HPDE6-E6E7 (cell line): ENCODE data around the gene ADCY4.

ENCODE experiments used
- DNase-seq: peaks from one replicate; pipeline ENCODE4 v3.0.0; 2011; ENCODE audit warnings: missing footprints; ENCODE audit errors: extremely low spot score

Gene ADCY4

DNA sequence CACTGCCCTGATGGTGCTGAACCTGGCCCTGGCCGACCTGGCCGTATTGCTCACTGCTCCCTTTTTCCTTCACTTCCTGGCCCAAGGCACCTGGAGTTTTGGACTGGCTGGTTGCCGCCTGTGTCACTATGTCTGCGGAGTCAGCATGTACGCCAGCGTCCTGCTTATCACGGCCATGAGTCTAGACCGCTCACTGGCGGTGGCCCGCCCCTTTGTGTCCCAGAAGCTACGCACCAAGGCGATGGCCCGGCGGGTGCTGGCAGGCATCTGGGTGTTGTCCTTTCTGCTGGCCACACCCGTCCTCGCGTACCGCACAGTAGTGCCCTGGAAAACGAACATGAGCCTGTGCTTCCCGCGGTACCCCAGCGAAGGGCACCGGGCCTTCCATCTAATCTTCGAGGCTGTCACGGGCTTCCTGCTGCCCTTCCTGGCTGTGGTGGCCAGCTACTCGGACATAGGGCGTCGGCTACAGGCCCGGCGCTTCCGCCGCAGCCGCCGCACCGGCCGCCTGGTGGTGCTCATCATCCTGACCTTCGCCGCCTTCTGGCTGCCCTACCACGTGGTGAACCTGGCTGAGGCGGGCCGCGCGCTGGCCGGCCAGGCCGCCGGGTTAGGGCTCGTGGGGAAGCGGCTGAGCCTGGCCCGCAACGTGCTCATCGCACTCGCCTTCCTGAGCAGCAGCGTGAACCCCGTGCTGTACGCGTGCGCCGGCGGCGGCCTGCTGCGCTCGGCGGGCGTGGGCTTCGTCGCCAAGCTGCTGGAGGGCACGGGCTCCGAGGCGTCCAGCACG lies 18.9 kb downstream of the ADCY4 start:
- DNase-seq, result no peak

DNA sequence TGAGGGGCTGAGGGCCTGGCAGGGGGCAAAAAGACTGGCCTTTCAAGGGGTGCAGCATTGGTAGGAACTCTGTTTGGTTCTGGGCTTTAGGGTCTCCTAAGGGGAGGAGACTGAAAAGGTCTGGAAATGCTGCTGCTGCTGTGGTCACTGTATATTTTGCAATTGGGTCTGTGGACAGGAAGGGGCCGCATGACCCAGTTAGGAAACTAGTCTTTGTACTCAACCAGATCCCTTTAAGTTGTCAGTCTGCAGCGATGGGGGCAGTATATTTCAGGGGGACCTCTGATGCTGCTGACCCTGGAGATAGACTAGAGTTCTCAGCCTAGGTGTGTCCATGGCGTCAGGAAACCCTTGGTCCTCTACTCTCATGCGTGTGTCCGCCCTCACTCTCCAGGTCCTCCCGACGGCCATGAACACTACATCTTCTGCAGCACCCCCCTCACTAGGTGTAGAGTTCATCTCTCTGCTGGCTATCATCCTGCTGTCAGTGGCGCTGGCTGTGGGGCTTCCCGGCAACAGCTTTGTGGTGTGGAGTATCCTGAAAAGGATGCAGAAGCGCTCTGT lies 19.5 kb downstream of the ADCY4 start:
- no peak for DNase-seq

DNA sequence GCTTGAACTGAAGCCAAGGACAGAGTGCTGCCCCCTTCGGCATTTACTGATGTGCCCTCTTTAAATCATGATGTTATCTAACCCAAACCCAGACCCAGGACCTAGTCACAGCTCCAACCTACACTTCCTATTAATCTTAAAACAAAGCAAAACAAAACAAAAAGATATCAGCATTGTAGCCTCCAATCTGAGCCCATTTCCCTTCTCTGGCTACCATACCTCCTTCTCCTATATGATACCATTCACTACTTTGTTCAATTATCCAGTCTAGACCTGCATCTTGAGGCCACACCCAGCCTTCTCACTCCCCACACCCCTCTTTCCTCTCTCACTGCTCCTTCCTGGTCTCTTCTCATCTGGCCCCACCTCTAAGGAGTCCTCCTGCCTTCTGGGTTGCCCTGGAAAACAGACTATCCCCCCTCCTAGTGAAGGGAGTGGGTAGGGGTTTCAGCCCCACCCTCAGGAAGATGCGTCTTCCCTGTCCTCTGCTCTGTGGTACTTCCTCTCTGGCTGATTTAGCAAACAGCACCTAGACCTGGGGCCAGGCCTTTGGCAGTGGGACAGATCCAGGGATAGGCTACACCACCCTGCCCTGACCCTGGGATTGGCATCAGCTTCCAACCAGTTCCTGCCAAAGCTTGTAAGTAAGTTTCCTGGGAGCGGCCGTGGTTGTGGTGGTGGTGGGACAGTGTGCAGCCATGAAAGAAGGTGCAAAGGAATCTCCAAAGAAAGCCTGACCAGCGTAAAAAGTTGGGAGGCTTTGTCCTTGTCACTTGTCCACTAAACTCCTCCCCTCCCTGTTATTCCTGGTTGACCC lies 20.3 kb downstream of the ADCY4 start:
- no peak for DNase-seq

DNA sequence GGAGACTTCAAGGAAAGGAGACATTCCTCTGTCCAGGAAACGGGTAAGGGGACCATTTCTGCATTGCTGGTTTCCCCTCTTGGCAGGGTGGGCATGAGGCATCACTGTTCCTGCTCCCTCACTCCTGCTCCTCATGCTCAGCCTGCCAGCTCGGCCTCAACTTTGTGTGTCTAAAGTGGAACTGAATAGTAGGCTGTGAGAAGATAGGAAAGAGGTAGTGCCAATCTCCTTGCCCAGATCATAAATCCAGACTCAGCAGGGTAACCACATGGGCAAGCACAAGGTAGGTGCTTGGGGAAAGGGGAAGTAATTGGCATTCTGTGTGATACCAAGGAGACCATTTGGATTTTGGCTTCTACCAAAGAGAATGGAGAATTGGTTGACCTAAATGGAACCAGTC lies 21.0 kb downstream of the ADCY4 start:
- no peak for DNase-seq

DNA sequence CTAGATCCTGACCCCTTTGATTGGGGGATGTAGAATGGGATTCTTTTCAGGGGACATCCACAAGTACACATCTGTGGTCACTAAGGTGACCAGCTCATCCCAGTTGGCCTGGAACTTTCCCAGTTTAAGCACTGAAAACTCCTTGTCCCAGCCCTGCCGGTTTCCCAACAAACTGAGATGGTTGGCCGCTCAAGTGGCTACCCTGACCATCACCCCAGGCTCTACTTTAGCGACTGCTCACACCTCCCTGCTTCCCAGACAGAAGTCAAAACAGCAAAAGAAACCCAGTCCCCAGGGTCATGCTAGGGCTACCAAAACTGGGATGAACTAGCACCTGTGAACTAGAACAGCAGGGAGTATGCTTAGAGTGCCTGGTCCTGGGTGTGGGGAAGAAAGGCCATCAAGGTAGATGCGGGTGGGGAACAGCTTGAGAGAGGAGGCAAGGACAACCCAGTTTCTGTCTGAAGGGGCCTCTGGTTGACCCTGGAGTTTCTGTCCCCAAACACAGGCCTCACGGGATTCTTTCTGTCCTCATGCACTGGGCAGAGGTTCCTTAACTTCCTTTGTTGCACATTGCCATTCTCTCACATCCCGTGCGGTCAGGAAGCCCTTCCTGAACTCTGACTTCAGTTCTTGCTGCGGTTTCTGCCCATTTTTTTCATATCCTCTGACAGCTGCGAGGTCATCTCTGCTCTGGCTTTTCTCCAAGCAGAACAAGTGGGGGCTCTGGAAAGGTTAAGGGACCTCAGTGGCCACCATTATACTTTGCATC lies 21.9 kb downstream of the ADCY4 start:
- no peak for DNase-seq

DNA sequence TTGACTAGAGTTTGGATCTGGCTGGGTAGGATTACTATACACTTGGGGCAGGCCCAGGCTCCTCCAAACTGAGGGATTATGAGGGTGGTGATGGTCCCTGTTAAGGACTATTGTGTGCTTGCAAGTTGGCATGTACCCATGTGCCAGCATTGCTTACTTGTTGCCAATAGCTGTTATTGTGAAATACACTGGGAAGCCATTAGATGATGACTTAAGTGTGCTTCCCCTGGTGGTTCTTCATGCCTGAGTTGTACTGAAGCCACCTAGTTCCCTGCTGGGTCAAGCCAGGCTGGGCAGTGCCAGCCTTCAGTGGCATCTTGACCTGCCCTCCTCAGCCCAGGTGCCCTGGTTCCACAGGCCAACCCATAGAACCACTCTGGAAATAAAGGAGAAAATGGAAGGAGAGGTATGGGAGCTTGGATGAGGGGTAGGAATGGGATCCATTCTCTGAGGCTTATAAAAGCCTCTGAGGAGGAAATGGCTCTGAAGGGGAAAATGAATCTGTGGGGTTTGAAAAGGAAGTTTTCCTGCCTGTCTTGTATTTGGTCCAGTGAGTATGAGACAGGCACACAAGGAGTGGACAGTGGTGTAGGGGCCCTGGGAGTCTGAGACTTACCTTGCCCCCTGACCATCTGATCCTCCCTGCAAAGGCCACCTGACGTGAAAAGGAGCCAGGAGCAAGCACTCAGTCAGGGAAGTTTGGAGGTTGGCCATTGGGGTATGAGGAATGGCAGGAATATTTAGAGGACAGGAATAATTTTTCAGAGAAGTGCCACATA lies 22.8 kb downstream of the ADCY4 start:
- DNase-seq, result no peak

DNA sequence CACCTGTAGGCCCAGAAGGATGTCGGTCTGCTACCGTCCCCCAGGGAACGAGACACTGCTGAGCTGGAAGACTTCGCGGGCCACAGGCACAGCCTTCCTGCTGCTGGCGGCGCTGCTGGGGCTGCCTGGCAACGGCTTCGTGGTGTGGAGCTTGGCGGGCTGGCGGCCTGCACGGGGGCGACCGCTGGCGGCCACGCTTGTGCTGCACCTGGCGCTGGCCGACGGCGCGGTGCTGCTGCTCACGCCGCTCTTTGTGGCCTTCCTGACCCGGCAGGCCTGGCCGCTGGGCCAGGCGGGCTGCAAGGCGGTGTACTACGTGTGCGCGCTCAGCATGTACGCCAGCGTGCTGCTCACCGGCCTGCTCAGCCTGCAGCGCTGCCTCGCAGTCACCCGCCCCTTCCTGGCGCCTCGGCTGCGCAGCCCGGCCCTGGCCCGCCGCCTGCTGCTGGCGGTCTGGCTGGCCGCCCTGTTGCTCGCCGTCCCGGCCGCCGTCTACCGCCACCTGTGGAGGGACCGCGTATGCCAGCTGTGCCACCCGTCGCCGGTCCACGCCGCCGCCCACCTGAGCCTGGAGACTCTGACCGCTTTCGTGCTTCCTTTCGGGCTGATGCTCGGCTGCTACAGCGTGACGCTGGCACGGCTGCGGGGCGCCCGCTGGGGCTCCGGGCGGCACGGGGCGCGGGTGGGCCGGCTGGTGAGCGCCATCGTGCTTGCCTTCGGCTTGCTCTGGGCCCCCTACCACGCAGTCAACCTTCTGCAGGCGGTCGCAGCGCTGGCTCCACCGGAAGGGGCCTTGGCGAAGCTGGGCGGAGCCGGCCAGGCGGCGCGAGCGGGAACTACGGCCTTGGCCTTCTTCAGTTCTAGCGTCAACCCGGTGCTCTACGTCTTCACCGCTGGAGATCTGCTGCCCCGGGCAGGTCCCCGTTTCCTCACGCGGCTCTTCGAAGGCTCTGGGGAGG lies 23.9 kb downstream of the ADCY4 start, which contains the start of gene LTB4R:
LTB4R (plus strand) TSS at position 857 of the 959 bp plus-strand sequence. CDS start 4,150 bp downstream, outside the sequence.
- peak; percentile 51 for DNase-seq

DNA sequence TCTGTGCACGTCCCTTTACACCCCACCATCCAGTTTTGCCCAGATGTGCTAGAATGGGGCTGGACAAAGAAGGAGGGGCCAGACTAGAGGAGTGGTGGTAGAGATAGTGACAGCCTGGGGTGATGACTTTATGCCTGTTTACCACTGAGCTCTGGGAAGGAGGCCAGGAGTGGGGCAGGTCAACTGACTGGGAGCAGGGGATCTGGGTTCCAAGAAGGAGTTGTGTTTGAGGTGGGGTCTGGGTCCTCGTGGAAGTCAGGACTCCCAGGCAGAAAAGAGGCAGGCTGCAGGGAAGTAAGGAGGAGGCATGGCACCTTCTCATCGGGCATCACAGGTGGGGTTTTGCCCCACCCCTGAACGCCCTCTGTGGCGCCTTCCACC lies 24.6 kb downstream of the ADCY4 start:
- no peak for DNase-seq

DNA sequence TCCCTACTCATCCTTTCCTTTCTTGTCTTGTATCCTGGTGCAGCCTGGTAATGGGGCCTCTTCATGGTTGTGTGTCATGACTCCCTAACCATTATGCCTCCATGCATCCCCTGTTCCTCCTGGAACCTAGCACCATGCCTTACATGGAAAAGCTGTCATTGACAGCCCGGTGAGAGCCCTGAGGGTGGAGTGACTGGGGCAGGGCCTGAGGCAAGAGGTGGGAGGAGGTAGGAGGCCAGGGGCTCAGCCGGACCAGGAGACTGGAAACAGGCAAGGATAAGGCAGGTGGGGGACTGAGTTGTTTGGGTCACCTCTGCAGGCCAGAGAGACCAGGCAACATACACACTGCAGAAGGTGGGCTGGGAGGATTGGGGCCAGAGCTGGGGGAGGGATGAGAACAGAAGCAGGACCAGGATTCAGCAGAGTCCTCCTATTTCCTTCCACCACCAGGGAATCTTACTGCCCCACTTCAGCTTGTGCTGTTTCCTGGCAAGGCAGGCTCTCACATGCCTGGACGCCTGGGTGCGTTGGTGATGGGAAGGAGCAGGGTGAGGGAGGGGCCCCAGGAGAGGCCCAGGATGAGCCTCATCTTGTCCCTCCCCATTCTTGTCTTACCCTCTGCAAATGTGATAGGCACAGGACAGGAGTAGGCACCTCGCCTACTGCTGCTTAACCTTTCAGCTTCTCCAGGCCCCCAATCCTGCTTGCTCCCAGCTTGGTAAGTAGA lies 25.2 kb downstream of the ADCY4 start, which contains the start of gene LTB4R2:
LTB4R2 (plus strand) TSS at position 603 of the 727 bp plus-strand sequence. CDS start 525 bp downstream, outside the sequence.
- peak; percentile 91 for DNase-seq

DNA sequence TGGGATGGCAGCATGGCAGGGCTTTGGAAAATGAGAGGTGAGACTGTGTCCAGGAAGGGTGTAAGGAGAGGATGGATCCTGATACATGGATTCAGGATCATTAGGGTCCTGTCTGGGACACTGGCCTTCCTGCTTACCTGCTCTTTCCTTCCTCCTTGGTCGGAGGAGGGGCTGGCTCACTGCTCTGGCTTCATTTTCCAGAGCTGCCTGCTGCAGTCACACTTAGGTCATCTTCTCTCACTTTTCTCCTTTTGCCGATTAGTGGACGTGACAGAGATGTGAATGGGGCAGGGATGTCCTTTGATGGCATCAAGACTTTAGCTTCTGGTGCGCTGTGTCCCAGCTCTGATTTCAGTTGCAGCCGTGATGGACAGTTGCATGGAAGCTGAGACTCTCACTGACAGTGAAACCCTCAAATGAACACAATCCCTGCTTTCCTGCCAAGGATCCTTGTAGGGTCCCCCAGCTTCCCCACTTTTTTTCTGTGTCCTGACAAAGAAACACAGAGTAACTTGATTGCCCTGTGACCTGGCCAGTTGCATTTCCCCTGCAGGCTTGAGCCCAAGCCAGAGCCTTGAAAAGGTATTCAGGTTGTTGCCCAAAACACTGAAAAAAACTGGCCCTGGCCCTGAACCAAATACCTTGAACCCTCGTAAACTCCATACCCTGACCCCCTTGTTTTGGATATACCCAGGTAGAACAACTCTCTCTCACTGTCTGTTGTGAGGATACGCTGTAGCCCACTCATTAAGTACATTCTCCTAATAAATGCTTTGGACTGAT lies 26.3 kb downstream of the ADCY4 start:
- no peak for DNase-seq

DNA sequence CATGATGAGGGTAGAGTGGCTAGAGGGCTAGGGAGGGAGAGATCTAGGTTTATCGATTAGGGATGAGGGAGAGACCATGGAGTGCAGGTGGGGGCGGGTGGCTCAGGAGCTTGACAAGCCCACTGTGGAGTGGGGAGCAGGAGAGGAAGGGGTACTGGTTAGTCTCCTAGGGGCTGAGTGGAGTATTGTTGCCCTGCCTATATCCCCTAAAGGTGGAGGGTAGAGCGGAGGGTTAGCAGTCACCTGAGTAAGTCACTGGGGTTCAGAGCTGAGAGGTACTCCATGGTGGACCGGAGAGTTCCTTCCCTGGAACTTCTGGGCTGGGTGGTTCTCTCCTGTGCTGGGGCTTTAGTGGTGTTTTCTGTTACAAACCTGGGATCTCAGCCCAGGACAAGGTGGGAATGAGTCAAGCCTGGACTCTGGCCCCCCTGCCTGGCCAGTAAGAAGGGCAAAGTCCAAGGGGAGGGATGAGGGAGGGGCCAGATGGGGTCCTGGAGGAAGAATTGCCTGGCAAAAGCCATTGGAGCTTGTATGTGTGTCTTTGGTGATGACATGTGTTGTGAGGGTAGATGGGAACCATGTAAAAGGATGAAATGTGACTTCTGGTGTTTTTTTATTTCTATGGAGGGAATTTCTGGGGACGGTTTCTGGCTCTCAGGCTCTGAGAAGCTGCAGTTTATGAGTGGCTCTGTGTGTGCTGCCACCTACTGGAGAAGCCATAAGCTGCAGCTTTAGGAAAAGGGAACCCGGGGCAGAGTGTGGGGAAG lies 27.1 kb downstream of the ADCY4 start, which contains the start of gene CIDEB:
CIDEB (minus strand) TSS at position 403 of the 767 bp plus-strand sequence; CDS start at position 284, 119 bp downstream.
- peak; percentile 54 for DNase-seq

DNA sequence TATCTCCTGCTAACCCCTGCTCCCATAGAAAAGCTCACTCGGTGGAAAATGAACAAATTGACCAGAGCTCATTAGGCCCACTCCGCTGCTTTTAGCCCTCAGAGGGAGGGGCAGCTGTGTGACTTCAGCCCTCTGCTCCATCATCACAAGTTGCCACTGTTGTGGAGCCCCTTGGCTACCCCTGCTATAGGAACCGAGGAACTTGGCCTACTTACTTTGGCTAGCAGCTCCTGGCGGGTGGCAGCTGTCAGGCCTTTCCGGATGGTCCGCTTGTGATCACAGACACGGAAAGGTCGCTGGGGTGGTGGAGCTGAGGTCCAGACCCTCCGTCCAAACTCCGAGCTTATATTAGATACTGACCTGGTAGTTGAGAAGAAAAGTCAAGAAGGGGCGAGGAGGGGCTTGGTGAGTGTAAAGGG lies 27.7 kb downstream of the ADCY4 start:
- no peak for DNase-seq

DNA sequence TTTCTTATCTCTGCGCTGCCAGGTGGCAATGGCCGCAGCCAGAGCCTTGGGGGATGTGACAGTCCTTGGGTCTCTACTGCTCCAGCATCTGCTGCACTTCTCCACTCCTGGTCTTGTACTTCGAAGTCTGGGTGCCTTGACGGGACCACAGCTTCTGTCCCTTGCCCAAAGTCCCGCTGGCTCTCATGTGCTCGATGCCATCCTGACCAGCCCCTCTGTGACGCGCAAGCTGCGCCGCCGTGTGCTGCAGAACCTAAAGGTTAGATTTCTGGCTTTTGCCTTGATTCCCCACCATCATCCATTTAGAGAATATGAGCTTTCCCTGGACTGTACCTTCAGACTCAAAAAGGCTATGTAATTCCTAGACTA lies 30.9 kb downstream of the ADCY4 start:
- DNase-seq, result no peak

DNA sequence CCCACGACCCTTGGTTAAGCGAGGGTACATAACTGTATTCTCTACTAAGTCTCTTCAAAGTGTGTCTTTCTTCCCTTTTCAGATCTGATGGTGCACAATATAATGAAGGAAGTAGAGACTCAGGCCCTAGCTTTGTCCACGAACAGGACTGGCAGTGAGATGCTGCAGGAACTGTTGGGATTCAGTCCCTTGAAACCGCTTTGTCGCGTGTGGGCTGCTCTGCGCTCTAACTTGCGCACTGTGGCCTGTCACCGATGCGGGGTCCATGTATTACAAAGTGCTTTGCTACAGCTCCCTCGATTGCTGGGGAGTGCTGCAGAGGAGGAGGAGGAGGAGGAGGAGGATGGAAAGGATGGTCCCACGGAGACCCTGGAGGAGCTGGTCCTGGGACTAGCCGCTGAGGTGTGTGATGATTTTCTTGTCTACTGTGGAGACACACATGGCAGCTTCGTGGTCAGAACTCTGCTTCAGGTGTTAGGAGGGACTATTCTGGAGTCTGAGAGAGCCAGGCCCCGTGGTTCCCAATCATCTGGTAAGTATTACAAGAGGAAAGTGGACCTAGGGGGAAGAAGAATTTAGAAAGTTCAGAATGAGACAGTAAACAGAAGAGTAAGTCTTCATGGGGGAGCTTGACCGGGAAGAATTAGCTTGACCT lies 34.4 kb downstream of the ADCY4 start:
- DNase-seq, result no peak

DNA sequence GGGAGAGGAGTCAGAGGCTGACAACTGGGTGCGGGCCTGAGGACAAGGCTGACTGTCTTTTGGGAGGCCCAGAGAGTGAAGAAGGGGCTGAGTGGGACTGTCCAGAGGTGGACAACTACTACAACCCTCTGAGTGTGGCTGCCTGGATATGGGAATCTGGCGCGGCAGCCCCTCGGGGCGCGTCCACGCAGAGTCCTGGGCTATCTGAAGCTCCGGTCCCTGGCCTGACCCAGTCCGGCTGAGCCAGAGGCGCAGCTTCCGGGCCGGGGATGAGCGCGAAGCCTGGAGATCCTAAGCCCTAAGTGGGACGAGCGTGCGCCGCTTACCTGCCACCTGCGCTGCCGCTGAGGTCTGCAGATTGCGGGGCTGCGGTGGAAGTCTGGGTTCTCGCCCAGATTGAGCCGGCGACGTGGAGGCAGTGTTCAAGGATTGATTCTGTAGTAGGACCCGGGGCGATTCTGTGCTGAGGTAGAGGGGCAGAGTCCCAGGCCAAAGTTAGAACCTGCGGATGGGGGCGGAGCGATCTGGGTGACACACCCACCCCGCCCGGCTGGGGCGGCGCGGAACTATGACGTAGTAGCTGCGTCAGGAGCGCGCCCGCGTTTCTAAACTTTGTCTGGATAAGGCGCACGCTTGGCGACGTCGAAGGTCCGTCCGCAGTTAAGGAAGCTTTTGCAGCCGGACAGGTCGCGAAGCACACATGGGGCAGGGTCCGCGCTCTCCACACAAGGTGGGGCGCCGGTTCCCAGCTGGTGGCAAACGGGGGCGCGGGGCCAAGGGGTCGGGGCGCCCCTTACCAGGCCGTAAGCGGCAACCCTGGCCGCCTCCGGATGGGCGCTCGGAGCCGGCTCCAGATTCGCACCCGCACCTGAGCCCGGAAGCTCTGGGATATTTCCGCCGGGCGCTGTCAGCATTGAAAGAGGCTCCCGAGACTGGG lies 35.3 kb downstream of the ADCY4 start, which contains the start of the genes DHRS1 and NOP9:
DHRS1 (minus strand) TSS at position 526 of the 937 bp plus-strand sequence. CDS start 674 bp downstream, outside the sequence.
NOP9 (plus strand) TSS at position 596 of the 937 bp plus-strand sequence; CDS start at position 701, 105 bp downstream.
- peak; percentile 76 for DNase-seq
